Measurements from ENCODE around the gene SLC35A3. TPM values are rescaled to one million over a fixed set of nuclear protein-coding genes. Genes with fewer than 3 reads are reported as not detected.

Gene SLC35A3
- total RNA-seq, 8 experiments from 2014 or later = 13.6 to 23.4 (median 16.0) TPM

GRCh38 chr1:100019220-100019619 lies 49.4 kb downstream of the SLC35A3 start:
- Histone ChIP-seq H3K4me1 (replicated peaks in 1 of 2) (no peaks in the 10 kb centered on the region), H3K4me3 (no peak overlapping the region), H3K27ac (no peak overlapping the region)
- no peak for ATAC-seq (replicated peaks in 6 of 8)
- in situ Hi-C loops (cut with MboI; ENCODE audit: low pct_unique_long_range_greater_than_20kb in 2 of 9, low sequenced_read_pairs in 9 of 9, unreplicated experiment in 9 of 9) = no loop called here
- 86 to 100% (median 100%) methylated on average over 1 of the region's 1 CpG; no CpG with 5 or more reads in 3 of the 10 experiments for WGBS, 10 experiments

DNA sequence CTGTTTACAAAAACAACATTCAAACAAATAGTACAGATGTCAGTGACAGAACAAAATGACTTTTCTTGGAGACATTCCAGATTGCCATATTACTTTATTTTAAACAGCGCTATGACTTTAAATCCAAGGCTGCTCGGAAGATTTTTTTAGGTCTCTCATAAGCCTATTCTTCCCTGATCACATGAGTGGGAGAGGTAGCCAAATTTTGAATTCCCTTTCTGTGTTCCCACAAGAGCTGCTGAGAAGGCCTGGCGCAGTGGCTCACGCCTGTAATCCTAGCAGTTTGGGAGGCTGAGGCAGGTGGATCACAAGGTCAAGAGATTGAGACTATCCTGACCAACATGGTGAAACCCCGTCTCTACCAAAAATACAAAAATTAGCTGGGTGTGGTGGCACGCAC lies 53.7 kb downstream of the SLC35A3 start:
- Histone ChIP-seq H3K4me3 (no peak overlapping the region), H3K27ac (no peak overlapping the region), H3K4me1 (replicated peaks in 1 of 2) (no peaks in the 10 kb centered on the region)
- in situ Hi-C loops (cut with MboI; ENCODE audit: low pct_unique_long_range_greater_than_20kb in 2 of 9, low sequenced_read_pairs in 9 of 9, unreplicated experiment in 9 of 9) = no loop called here
- no peak for ATAC-seq (replicated peaks in 6 of 8)
- WGBS, 10 experiments = 87 to 100% (median 100%) methylated on average over 1 to 6 of the region's 6 CpGs; no CpG with 5 or more reads in 1 of the 10 experiments

DNA sequence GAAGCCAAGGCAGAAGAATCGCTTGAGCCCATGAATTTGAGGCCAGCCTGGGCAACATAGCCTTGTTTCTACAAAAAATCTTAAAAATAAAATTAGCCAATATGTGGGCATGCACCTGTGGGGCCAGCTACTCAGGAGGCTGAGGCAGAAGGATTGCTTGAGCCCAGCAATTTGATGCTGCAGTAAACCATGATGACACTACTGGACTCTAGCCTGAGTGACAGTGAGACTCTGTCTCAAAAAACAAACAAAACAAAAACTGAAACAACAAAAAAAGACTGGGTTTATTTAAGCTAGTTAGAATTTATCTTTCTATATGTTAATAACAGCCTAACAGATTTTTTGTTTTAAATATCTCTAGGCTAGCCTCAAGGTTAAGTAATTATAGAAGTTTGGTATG lies 57.4 kb downstream of the SLC35A3 start:
- 29 to 100% (median 100%) methylated on average over 1 of the region's 1 CpG; no CpG with 5 or more reads in 2 of the 10 experiments for WGBS, 10 experiments
- in situ Hi-C loops (cut with MboI; ENCODE audit: low pct_unique_long_range_greater_than_20kb in 2 of 9, low sequenced_read_pairs in 9 of 9, unreplicated experiment in 9 of 9) = loop anchor here in 1 of 9 experiments (25.0 kb wide), 1 partner anchor 215 kb away; no protein-coding TSS in a partner anchor
- no peak for ATAC-seq (replicated peaks in 6 of 8)
- H3K27ac ChIP-seq = no peak overlapping the region
- no peaks in the 10 kb centered on the region for H3K4me1 ChIP-seq (replicated peaks in 1 of 2)
- H3K4me3 ChIP-seq = no peak overlapping the region

- H3K4me3 ChIP-seq = no peak overlapping the region
- no peak for ATAC-seq (replicated peaks in 6 of 8)
- 80 to 100% (median 100%) methylated on average over 1 to 2 of the region's 2 CpGs; no CpG with 5 or more reads in 3 of the 10 experiments for WGBS, 10 experiments
- H3K27ac ChIP-seq = no peak overlapping the region
- in situ Hi-C loops (cut with MboI; ENCODE audit: low pct_unique_long_range_greater_than_20kb in 2 of 9, low sequenced_read_pairs in 9 of 9, unreplicated experiment in 9 of 9) = loop anchor here in 1 of 9 experiments (25.0 kb wide), 1 partner anchor 216 kb away; no protein-coding TSS in a partner anchor
- no peaks in the 10 kb centered on the region for H3K4me1 ChIP-seq (replicated peaks in 1 of 2)
These were observed 59.0 kb downstream of the SLC35A3 start for GRCh38 chr1:100028765-100029164.

DNA sequence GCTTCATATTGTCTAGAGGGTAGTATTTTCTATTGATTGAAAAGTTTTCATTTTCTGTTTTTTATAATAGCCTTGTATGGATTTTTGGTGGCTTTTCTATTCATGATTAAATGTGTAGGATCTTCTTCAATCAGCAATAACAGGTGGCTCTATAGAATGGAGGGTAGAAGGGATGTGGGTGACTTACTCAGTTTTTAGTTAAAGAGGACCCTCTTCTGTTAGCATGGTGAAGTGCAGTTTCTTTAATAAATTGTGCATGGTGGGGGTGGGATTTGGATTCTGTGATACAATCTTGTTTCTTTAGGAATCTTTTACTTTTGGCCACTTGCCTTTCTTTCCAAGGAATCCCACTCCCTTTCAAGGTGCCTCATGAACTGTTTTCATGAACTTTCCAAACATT lies 64.7 kb downstream of the SLC35A3 start:
- in situ Hi-C loops (cut with MboI; ENCODE audit: low pct_unique_long_range_greater_than_20kb in 2 of 9, low sequenced_read_pairs in 9 of 9, unreplicated experiment in 9 of 9) = loop anchor here in 1 of 9 experiments (25.0 kb wide), 1 partner anchor 222 kb away; no protein-coding TSS in a partner anchor
- ATAC-seq (replicated peaks in 6 of 8) = no peak
- H3K27ac ChIP-seq = no peak overlapping the region
- no peak overlapping the region for H3K4me3 ChIP-seq
- H3K4me1 ChIP-seq (replicated peaks in 1 of 2) = peaks cover 4 to 7% of the 10 kb centered on the region in 2 donors

GRCh38 chr1:100035214-100035613 lies 65.4 kb downstream of the SLC35A3 start:
- no peak for ATAC-seq (replicated peaks in 6 of 8)
- in situ Hi-C loops (cut with MboI; ENCODE audit: low pct_unique_long_range_greater_than_20kb in 2 of 9, low sequenced_read_pairs in 9 of 9, unreplicated experiment in 9 of 9) = loop anchor here in 1 of 9 experiments (25.0 kb wide), 1 partner anchor 223 kb away; no protein-coding TSS in a partner anchor
- H3K4me3 ChIP-seq = no peak overlapping the region
- 86 to 100% (median 100%) methylated on average over 1 of the region's 1 CpG; no CpG with 5 or more reads in 3 of the 10 experiments for WGBS, 10 experiments
- no peak overlapping the region for H3K27ac ChIP-seq
- peaks cover 4 to 15% of the 10 kb centered on the region in 2 donors for H3K4me1 ChIP-seq (replicated peaks in 1 of 2)

GRCh38 chr1:100036718-100037655 lies 67.2 kb downstream of the SLC35A3 start:
- ATAC-seq (replicated peaks in 6 of 8) = peak in 7 of 8 experiments; percentile 1 to 9 (median 3)
- in situ Hi-C loops (cut with MboI; ENCODE audit: low pct_unique_long_range_greater_than_20kb in 2 of 9, low sequenced_read_pairs in 9 of 9, unreplicated experiment in 9 of 9) = loop anchor here in 1 of 9 experiments (25.0 kb wide), 1 partner anchor 225 kb away; no protein-coding TSS in a partner anchor
- Histone ChIP-seq H3K4me1 (replicated peaks in 1 of 2) (peaks cover 6 to 22% of the 10 kb centered on the region in 2 donors), H3K4me3 (peak overlapping the region; percentile 64 to 86 (median 74)), H3K27ac (peak overlapping the region in 1 of 2 donors; percentile 96)
- 0 to 50% (median 7%) methylated on average over 1 to 11 of the region's 11 CpGs for WGBS, 10 experiments

- Histone ChIP-seq H3K4me1 (replicated peaks in 1 of 2) (peaks cover 6 to 22% of the 10 kb centered on the region in 2 donors), H3K4me3 (peak overlapping the region; percentile 64 to 86 (median 74)), H3K27ac (peak overlapping the region; percentile 94 to 96)
- in situ Hi-C loops (cut with MboI; ENCODE audit: low pct_unique_long_range_greater_than_20kb in 2 of 9, low sequenced_read_pairs in 9 of 9, unreplicated experiment in 9 of 9) = loop anchor here in 1 of 9 experiments (25.0 kb wide), 1 partner anchor 225 kb away; no protein-coding TSS in a partner anchor
- 0% methylated on average over 1 to 7 of the region's 8 CpGs; no CpG with 5 or more reads in 2 of the 10 experiments for WGBS, 10 experiments
- ATAC-seq (replicated peaks in 6 of 8) = peak in 1 of 8 experiments; percentile 1
These were observed 67.8 kb downstream of the SLC35A3 start for GRCh38 chr1:100037656-100037926.

DNA sequence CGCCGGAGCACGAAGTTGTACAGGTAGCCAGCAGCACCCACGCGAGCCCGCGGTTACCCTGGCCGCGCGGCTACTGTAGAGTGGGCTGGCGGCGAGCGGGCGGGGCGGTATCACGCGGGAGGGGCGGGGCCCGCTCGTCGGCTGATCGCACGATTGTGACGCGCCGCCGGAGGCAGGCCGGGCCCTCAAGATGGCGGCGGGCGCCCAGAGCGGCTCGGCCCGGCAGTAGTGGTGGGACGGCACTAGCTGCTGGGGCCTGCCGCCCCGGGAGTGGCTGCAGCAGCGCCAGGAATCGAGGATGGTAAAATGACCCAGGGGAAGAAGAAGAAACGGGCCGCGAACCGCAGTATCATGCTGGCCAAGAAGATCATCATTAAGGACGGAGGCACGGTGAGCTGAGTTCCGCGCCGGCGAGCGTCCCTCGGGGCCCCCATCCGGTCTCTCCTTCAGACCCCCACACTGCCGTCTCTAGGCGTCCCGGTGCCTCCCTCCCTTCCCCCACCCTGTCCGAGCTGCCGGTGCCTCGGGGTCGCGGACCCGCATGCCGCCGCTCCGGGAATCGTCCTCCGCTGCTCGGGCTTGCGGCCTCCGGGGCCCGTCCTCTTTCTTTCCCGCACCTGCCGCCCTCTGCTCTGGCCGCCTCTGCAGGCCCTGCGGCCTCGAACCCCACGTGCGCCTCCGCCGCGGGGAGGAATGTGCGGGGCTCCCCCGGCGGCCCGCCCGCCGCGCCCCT lies 68.3 kb downstream of the SLC35A3 start:
- H3K4me3 ChIP-seq = peak overlapping the region; percentile 64 to 86 (median 74)
- peak; percentile 77 to 96 (median 94) for ATAC-seq (replicated peaks in 6 of 8)
- 0 to 5% (median 0%) methylated on average over 8 to 19 of the region's 87 CpGs; no CpG with 5 or more reads in 6 of the 10 experiments for WGBS, 10 experiments
- in situ Hi-C loops (cut with MboI; ENCODE audit: low pct_unique_long_range_greater_than_20kb in 2 of 9, low sequenced_read_pairs in 9 of 9, unreplicated experiment in 9 of 9) = loop anchor here in 1 of 9 experiments (25.0 kb wide), 1 partner anchor 226 kb away; no protein-coding TSS in a partner anchor
- peak overlapping the region; percentile 94 to 96 for H3K27ac ChIP-seq
- peaks cover 6 to 22% of the 10 kb centered on the region in 2 donors for H3K4me1 ChIP-seq (replicated peaks in 1 of 2)

GRCh38 chr1:100038660-100039287 lies 69.0 kb downstream of the SLC35A3 start:
- in situ Hi-C loops (cut with MboI; ENCODE audit: low pct_unique_long_range_greater_than_20kb in 2 of 9, low sequenced_read_pairs in 9 of 9, unreplicated experiment in 9 of 9) = loop anchor here in 1 of 9 experiments (25.0 kb wide), 1 partner anchor 226 kb away; no protein-coding TSS in a partner anchor
- peak; percentile 39 to 60 (median 50) for ATAC-seq (replicated peaks in 6 of 8)
- Histone ChIP-seq H3K27ac (peak overlapping the region; percentile 94 to 96), H3K4me3 (peak overlapping the region; percentile 64 to 86 (median 74)), H3K4me1 (replicated peaks in 1 of 2) (peaks cover 6 to 22% of the 10 kb centered on the region in 2 donors)
- 0 to 4% (median 1%) methylated on average over 2 to 23 of the region's 37 CpGs for WGBS, 10 experiments

- Histone ChIP-seq H3K4me3 (peak overlapping the region; percentile 64 to 86 (median 74)), H3K4me1 (replicated peaks in 1 of 2) (peaks cover 6 to 22% of the 10 kb centered on the region in 2 donors), H3K27ac (no peak overlapping the region)
- ATAC-seq (replicated peaks in 6 of 8) = no peak
- in situ Hi-C loops (cut with MboI; ENCODE audit: low pct_unique_long_range_greater_than_20kb in 2 of 9, low sequenced_read_pairs in 9 of 9, unreplicated experiment in 9 of 9) = loop anchor here in 1 of 9 experiments (25.0 kb wide), 1 partner anchor 227 kb away; no protein-coding TSS in a partner anchor
- WGBS, 10 experiments = 0 to 21% (median 8%) methylated on average over 1 to 2 of the region's 2 CpGs
These were observed 69.8 kb downstream of the SLC35A3 start for GRCh38 chr1:100039591-100039990.

DNA sequence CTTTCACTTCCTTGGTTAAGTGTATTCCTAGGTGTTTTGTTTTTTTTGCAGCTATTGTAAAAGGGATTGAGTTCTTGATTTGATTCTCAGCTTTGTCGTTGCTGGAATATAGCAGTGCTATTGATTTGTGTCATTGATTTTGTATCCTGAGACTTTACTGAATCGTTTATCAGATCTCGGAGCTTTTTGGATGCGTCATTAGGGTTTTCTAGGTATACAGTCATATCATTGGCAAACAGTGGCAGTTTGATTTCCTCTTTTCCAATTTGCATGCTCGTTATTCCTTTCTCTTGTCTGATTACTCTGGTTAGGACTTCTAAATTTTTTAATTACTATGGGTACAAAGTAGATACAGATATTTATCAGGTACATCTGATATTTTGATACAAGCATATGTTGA lies 75.4 kb downstream of the SLC35A3 start:
- in situ Hi-C loops (cut with MboI; ENCODE audit: low pct_unique_long_range_greater_than_20kb in 2 of 9, low sequenced_read_pairs in 9 of 9, unreplicated experiment in 9 of 9) = loop anchor here in 1 of 9 experiments (25.0 kb wide), 1 partner anchor 233 kb away; no protein-coding TSS in a partner anchor
- no peak overlapping the region for H3K4me3 ChIP-seq
- peaks cover 5 to 7% of the 10 kb centered on the region in 2 donors for H3K4me1 ChIP-seq (replicated peaks in 1 of 2)
- ATAC-seq (replicated peaks in 6 of 8) = no peak
- 79 to 100% (median 98%) methylated on average over 3 to 5 of the region's 5 CpGs for WGBS, 10 experiments
- no peak overlapping the region for H3K27ac ChIP-seq
